GM12801 (cell line): ENCODE data around the gene LDB2.

Experiments
- TF ChIP-seq, protein P1 (sequence below): IDR thresholded peaks from one replicate; pipeline ENCODE4 v1.5.1; 2011; ENCODE audit warnings: control low read depth; ENCODE audit not compliant: insufficient read length; ENCODE audit errors: extremely low read depth

The LDB2 gene

DNA sequence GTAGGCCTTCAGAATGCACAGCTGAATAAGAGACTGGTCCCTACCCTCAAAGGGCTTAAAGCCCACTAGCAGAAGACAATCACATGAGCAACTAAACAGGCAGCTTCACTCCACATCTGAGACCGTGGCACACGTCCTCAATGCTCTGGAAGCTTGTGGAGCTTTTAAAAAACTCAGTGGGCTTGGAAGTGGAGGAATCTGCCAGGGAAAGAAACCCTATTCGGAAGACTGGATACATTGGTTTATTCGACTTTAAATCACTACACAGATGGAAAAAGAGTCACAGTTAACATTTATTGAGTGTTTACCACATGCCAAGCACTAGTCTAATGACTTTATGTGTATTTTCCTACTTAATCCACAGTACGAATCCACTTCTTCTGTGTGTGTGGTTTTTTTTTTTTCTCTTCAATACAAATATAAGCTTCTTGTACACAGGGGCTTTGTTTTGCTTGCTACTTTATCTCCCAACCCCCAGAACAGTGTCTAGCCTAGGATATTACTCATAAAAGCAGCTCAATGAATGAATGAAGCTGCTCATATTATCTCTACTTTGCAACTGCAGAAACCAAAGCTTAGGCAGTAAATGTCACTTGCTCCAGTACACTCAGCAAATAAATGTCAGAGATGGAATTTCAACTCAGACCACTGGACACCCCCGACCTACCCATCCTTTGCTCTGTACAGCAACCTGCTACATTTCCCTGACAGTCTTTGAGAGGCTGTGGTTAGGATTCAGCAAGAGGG is 137.7 kb downstream of the LDB2 start:
- TF ChIP-seq, protein P1, sequence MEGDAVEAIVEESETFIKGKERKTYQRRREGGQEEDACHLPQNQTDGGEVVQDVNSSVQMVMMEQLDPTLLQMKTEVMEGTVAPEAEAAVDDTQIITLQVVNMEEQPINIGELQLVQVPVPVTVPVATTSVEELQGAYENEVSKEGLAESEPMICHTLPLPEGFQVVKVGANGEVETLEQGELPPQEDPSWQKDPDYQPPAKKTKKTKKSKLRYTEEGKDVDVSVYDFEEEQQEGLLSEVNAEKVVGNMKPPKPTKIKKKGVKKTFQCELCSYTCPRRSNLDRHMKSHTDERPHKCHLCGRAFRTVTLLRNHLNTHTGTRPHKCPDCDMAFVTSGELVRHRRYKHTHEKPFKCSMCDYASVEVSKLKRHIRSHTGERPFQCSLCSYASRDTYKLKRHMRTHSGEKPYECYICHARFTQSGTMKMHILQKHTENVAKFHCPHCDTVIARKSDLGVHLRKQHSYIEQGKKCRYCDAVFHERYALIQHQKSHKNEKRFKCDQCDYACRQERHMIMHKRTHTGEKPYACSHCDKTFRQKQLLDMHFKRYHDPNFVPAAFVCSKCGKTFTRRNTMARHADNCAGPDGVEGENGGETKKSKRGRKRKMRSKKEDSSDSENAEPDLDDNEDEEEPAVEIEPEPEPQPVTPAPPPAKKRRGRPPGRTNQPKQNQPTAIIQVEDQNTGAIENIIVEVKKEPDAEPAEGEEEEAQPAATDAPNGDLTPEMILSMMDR: no peak

DNA sequence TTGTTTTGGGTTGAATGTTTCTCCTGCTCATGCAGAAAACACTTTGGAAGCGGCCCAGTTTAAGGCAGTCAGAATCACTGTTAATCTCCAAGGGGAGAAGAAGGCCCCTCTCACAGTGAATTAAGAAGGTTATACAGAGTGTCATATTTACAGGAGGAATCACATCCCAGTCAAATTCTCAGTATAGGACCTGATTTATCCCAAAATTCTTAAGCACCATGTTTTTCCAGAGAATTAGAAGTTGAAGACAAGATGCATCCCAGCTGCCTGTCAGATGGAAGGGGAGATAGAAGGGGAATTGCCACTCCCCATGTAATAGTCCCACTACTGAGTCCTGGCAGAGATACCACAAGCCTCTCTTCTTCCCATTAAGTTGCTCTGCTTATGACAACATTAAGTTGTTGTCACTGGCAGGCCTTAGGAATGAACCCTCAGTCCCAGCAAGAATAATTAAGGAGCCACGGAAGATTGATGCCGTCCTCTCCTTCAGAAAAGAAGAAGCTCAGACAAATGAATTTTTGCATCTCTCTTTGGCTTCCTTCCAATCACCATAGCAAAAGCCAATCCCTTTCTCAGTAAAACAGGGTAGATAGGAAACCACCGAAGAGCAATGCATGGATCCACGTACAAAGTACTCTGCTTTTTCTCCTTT is 138.4 kb downstream of the LDB2 start:
- TF ChIP-seq, protein P1: no peak

DNA sequence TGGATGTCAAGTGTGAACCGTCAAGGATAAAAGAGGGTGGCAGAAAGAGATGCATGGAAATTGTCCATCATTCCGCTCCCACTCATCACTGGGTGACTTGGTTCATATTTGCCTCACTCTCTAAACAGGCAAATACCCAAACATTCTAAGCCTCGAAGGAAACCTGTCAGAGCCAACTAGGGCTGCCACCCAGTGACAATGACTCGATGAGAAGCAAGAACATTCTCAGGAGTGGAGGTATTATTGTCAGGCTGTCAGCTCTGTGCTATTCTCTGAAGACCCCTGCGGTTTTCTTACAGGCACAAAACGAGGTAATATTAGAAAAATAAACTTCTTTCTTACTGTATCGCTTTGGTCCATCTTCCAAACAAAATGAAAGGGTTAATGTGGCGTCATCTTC is 139.6 kb downstream of the LDB2 start:
- TF ChIP-seq, protein P1: no peak

DNA sequence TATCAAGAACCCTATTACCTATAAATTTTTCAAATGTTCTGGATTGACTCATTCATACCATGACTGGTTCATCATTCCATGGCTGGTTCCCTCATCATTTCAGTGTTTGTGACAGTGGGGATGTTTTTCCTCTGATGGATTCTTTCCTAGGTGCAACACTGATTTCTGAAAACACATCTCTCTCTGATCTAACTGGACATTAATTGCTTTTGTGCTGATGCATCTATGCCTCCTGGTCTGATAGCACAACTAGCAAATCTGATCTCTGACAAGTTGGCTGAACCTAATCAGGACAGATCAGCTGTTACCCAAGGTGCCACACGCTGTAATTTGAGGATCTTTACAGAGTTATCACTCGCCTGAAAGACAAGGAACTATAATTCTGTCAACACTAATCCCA is 140.2 kb downstream of the LDB2 start:
- TF ChIP-seq, protein P1: no peak

DNA sequence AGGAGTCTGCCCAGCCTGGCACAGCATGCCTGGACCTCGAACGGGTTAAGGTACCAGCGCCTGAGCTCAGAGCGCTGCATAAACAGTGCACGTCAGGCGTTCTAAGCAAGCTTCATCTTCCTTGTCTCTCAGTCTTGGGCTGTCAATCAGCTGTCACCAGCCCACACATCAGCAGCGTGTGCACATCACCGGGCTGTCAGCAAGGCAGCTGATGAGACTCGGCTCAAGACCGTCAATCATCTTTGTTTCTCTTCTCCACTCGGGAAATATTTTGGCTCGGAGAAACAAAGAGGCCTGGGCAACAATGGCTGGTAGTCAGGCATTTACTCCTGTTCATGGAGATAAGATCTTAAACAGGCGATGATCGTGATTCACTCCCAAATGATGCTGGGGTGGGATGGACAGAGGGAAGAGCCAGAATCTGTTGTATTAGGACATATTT is 141.3 kb downstream of the LDB2 start:
- TF ChIP-seq, protein P1: no peak

DNA sequence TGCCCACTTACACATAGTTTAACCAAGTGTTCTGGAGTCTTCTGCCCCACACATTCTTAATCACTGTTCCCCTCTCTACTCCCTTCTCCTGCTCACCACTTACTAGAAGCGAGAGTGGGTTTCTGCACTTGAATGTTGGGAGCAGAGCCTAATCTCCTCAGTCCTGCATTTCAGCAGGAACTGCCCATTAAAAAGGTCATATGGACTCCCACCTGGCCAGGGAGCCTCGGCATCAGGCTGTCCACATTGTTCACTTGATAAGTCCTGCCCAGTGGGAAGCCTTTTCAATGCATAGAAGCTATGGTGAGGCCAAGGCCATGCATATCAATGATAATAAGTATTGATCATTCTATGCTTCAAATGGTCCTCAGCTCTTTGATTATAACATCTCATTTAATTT is 144.3 kb downstream of the LDB2 start:
- TF ChIP-seq, protein P1: no peak

DNA sequence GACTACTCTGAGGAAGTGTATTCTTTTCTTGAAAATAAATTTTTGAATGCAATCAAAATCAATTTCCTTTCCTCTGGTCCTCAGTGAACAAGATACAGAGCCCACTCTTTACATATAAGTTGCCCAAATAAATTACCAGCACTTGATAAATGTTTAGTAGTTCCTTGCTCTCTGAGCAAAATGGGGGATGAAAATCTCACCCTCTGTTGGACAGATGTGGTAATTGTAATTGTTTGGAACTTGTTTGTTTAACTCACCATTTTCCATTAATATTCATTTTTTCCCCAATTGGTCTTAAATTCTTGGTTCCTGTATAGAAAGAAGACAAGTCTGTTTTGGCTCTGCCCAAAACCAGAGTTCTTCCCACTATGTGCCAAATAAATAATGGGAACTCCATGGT is 146.3 kb downstream of the LDB2 start:
- TF ChIP-seq, protein P1: no peak
